NOMO-1 (cell line): Measurements from ENCODE around the gene REEP3.
A peak's percentile ranks its signal among the peaks of the same experiment; 100 is the strongest.

ENCODE experiments used
- DNase-seq, 2 experiments: peaks; one replicate each; lab custom pipeline; 2025; ENCODE audit not compliant: unreplicated experiment in 2 of 2; lab: John Stamatoyannopoulos, UW

The REEP3 gene

GRCh38 chr10:63504145-63504881 is 16.9 kb upstream of the REEP3 start:
- DNase-seq, result no peak

- no peak for DNase-seq
Measured at GRCh38 chr10:63505562-63505961, 15.6 kb upstream of the REEP3 start.

- DNase-seq, result no peak
Measured at GRCh38 chr10:63506554-63506953, 14.6 kb upstream of the REEP3 start.

- DNase-seq, result peak in 1 of 2 experiments; percentile 41
Measured at GRCh38 chr10:63515002-63515763, 6.0 kb upstream of the REEP3 start.

GRCh38 chr10:63516207-63516606 is 5.0 kb upstream of the REEP3 start:
- no peak for DNase-seq

- DNase-seq, result peak in 1 of 2 experiments; percentile 53
Measured at GRCh38 chr10:63518690-63519288, 2.4 kb upstream of the REEP3 start.

GRCh38 chr10:63521416-63522276 is 445 bp downstream of the REEP3 start:
- DNase-seq, result no peak

GRCh38 chr10:63522277-63522687 is 1.1 kb downstream of the REEP3 start:
- peak in 1 of 2 experiments; percentile 51 for DNase-seq

GRCh38 chr10:63522995-63523394 is 1.8 kb downstream of the REEP3 start:
- DNase-seq, result no peak

- no peak for DNase-seq
Measured at GRCh38 chr10:63525021-63525420, 3.8 kb downstream of the REEP3 start.

GRCh38 chr10:63527401-63527800 is 6.2 kb downstream of the REEP3 start:
- DNase-seq, result no peak

GRCh38 chr10:63528084-63528744 is 7.0 kb downstream of the REEP3 start:
- DNase-seq, result peak in 1 of 2 experiments; percentile 28

GRCh38 chr10:63530409-63530808 is 9.2 kb downstream of the REEP3 start:
- no peak for DNase-seq

GRCh38 chr10:63534723-63535122 is 13.5 kb downstream of the REEP3 start:
- DNase-seq, result no peak

- no peak for DNase-seq
Measured at GRCh38 chr10:63536698-63537097, 15.5 kb downstream of the REEP3 start.

GRCh38 chr10:63537536-63537935 is 16.3 kb downstream of the REEP3 start:
- no peak for DNase-seq

- DNase-seq, result no peak
Measured at GRCh38 chr10:63539377-63539776, 18.2 kb downstream of the REEP3 start.

GRCh38 chr10:63539994-63540393 is 18.8 kb downstream of the REEP3 start:
- no peak for DNase-seq

- DNase-seq, result no peak
Measured at GRCh38 chr10:63542835-63543575, 21.8 kb downstream of the REEP3 start.

GRCh38 chr10:63543576-63543962 is 22.4 kb downstream of the REEP3 start:
- DNase-seq, result no peak
